NCI-H187 (cell line): ENCODE results near the gene FOXK2.
A peak's percentile ranks its signal among the peaks of the same experiment; 100 is the strongest.
"Not testable (repeated sequence)": the region's sequence is repeated elsewhere in the genome, so short reads cannot be mapped to it uniquely, and the experiment has no call there.

Source experiments
- DNase-seq, 2 experiments: peaks; one replicate each; lab custom pipeline; 2025; lab: John Stamatoyannopoulos, UW

The FOXK2 gene

DNA sequence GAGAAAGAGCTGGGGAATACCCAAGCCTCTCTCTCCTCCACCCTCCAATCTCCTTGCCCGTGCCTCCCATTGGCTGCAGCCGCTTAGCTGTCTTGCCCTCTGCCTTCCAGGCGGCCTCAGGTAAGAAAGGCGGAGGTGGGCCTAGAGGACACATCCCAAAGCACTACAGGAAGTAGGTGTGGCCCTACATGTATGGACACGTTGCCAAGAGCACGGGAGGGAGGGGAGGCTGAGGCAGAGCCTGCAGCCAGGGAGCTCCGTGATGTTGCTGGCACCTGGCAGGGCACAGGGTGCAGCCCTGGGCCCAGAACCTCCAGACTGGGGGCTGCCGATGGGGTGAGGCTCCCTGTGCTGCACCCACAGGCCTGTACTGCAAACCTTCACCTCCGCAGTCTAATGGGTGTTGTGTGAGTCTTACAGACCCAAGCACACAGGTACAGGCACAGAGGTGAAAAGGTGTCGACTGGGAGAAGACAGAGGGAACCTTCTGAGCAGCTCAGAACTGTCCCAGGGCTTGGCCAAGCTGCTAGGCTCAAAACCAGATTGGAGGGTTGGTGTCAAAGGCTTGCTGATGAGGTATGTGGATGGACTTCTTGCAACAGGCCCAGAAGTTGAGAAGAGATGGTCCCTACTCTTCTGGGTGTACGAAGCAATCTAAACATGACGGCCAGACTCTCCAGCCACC, 23.5 kb upstream of the FOXK2 start:
- DNase-seq: peak in 1 of 2 experiments; percentile 23

DNA sequence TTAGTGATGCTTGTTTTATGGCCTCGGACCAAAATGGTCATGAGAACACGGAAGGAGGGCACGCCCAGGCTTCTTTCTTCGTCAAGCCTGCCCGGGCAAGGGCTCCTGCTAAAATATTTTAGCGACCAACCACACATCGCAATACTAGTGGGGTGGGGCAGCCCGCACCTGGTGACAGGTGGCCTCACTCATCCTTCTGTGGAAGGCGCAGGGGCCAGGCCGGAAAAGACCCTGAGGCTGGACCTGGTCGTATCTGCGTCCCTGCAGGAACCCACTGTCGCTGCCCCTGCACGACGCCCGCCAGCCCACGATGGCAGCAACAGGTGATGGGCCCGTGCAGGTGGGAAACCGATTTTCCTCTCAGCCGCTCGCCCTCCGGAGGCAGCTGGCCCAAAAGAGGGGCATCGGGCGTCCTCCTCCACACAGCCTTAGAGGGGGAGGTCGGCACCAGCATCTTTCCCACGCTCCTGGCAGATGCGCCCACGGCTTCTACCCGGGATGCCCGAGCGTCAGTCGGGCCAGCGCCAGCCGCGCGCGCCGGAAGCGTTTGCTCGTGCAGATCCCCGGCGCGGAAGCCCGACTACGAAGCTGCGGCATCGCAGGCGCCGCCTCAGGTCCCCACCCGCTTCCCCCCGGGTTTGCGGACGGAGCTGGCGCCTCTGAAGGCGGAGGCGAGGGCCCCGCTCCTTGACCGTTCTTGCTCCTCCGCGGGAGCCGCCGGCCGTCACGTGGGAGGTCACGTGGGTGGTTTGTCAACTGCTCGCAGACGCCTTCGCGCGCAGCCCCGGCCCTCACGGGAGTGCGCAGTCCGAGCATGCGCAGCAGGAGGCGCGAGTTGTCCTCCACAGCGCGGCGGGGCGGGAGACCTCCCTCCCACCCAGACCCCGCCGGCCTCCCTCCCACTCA, 22.8 kb upstream of the FOXK2 start:
- DNase-seq: peak; percentile 72 to 89

DNA sequence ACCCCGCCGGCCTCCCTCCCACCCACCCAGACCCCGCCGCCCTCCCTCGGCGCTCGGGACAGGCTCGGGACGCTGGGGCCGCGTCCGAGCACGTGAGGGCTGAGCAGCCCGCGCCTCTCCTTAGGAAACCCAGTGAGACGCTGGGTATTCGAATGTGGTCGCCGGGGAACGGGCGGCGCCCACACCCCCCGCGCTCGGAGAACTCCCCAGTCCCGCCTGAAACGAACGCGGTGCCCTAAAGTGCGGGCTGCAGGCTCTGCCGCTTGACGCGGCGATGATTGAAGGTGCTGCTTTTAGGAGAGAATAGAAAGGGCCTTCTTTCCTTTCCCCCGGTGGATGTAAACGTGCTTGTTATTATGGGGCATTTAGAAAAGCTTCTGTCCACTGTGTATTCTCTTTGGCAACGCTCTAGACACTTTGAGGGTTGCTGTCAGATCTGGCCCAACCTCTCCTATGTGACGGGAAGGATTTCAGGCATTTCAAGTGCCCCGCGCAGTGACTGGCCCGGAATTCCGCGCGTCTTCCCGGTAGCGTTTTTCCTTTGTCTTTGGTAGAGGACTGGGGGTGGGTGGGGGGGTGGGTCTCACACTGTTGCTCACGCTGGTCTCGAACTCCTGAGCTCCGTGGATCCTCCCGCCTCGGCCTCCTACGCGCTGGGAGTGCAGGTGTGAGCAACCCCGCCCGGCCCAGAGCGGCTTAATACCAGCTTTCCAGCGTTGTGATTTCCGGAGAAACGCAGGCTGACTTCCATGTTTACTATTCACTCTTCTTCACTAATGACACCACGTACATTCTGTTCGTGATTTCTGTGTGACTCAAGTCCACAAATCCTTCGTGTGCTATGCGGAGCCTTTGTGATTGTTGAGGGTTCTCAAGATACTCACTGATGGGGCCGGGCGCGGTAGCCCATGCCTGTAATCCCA, 21.8 kb upstream of the FOXK2 start:
- DNase-seq: no peak

- no peak for DNase-seq
Observed at GRCh38 chr17:82502207-82502606, 17.3 kb upstream of the FOXK2 start.

DNA sequence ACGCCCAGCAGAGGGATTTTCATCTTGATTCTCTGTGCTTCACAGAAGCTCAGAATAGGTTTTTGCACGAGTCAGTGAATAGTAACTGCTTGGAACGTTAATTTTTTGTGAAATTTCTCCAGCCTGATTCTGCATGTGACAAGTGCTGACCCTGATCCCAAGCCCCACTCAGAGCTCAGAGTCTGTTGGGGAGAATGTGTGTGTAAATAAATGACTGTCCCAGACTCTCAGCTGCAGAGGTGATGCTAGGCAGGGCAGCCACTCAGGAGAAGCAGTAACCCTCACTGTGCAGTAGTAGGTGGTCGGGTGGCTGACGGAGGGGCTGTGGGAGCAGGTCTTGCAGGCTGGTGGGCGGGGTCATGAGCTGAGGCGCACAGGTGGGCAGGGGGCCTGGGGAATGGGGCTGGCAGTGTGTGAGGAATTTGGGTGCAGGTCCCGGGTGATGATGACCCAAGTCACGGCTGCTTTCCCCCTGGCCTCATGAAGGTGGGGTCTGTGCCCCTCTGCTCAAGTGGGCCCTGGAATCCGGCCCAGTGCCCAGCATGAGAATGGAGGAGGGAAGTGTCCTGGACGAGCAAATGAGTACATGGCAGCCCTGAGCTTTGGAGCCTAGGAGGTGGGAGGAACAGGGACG, 16.3 kb upstream of the FOXK2 start:
- DNase-seq: no peak

GRCh38 chr17:82503728-82504308, 15.7 kb upstream of the FOXK2 start:
- no peak for DNase-seq

GRCh38 chr17:82505296-82505695, 14.2 kb upstream of the FOXK2 start:
- no peak for DNase-seq

GRCh38 chr17:82506402-82506801, 13.1 kb upstream of the FOXK2 start:
- DNase-seq: not testable (repeated sequence)

DNA sequence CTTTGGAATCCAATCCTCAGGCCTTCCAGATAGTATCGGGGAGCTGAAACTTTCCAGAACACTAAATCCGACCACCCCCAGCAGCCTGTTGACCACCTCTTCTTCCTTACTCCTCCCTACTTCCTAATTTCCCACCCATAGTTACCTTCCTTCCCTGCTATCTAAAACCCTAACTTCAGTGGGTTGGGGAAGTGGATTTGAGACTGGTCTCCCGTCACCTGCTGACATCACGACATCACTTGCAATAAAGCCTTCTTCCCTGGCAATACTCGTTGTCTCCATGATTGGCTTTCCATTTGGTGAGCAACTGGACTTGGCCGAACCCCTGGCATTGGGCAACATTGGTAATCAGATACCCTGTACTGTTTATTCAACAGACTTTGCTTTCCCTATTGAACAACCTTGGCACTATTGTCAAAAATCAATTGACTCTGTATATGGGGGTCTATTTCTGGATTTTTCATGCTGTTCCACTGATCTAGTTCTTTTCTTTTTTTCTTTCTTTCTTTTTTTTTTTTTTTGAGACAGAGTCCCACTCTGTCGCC, 11.8 kb upstream of the FOXK2 start:
- DNase-seq: no peak

GRCh38 chr17:82511642-82512041, 7.9 kb upstream of the FOXK2 start:
- DNase-seq: not testable (repeated sequence)

- DNase-seq: not testable (repeated sequence)
Observed at GRCh38 chr17:82513864-82514263, 5.7 kb upstream of the FOXK2 start.

- no peak for DNase-seq
Observed at GRCh38 chr17:82517230-82517865, 2.2 kb upstream of the FOXK2 start.

- DNase-seq: no peak
Observed at GRCh38 chr17:82519971-82520903, 705 bp downstream of the FOXK2 start.

DNA sequence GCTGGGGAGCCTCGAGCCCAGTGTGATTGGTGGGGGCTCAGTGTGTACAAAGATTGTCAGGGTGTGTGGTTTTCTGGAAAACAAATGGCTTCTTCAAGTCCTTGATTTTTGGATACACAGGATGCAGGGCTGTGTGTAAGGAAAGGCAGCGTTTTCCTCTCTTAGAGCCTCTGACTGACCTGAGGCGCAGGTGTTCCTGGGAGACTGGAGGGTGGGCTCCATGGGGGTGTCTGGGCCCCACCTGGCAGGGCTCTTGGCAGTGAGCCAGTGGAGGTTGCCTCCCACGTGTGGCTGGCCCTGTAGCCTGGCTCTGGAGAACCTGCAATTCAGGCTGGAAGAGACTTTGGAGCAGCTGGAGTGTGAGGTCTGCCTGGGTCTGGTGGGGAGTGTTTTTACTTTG, 5.0 kb downstream of the FOXK2 start:
- DNase-seq: no peak

DNA sequence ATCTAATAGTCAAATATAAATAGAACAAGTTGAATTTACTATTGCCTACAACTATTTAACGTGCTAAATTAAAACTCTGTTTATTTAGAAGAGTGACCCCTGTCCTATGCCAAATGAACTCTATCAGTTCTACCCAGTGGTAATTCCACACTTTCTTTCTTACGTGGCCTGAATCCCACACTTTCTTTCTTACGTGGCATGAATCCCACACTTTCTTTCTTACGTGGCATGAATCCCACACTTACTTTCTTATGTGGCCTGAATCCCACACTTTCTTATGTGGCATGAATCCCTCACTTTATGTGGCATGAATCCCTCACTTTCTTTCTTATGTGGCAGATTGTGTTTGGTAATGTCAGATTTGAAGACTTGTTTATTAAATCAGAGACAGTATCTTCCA, 6.2 kb downstream of the FOXK2 start:
- DNase-seq: no peak

GRCh38 chr17:82527898-82528297, 8.4 kb downstream of the FOXK2 start:
- no peak for DNase-seq

GRCh38 chr17:82528484-82529265, 9.1 kb downstream of the FOXK2 start:
- DNase-seq: no peak

- no peak for DNase-seq
Observed at GRCh38 chr17:82529914-82530300, 10.4 kb downstream of the FOXK2 start.

GRCh38 chr17:82531431-82531881, 11.9 kb downstream of the FOXK2 start:
- no peak for DNase-seq
